GM04504 (cell line): ENCODE measurements around the gene FRMD5.
"Not testable (repeated sequence)": the region's sequence is repeated elsewhere in the genome, so short reads cannot be mapped to it uniquely, and the experiment has no call there.

ENCODE experiments used
- DNase-seq: peaks from one replicate; pipeline ENCODE4 v3.0.0-alpha.2; 2012; ENCODE audit warnings: low read depth

FRMD5 gene

GRCh38 chr15:43887901-43888300, 307.2 kb downstream of the FRMD5 start:
- DNase-seq, result no peak

DNA sequence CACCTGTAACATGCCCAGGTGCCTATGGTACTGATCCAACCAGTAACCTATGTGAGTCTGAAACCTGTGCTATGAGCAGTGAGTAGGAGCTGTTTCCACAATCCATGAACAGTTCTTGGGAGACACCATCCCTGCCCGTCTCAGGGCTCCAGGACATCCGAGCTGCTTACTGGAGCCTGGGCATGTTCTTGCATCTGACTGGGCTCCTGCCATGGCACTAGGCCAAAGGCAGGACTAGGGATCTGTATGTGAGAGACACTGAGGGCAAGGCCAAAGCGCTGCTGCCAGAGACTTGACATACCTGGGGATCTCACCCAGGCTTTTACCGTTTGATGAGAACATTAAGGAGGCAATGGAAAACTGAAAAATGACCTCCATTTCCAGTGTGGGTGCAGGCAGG, 308.5 kb downstream of the FRMD5 start:
- DNase-seq, result no peak

GRCh38 chr15:43883571-43883970, 311.5 kb downstream of the FRMD5 start:
- no peak for DNase-seq

DNA sequence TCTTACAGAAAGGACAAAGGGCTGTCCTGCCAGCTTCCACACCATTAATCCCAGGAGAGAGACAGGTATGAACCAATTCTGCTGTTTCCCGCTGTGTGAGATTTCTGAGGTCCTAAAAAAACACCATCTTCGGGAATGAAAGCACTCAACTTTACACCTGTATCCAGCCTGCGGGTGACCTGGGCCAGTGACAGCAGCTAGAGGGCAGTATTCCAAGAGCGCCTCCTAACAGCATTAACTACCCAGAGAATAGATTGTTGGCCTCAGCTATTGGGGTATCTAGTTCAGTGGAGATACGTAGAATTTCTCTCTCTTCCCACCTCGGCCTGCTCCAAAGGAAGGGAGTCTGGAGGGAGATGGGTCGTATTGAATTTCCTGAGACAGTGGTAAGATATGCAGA, 313.1 kb downstream of the FRMD5 start:
- DNase-seq, result no peak

GRCh38 chr15:43881245-43881644, 313.8 kb downstream of the FRMD5 start:
- no peak for DNase-seq

DNA sequence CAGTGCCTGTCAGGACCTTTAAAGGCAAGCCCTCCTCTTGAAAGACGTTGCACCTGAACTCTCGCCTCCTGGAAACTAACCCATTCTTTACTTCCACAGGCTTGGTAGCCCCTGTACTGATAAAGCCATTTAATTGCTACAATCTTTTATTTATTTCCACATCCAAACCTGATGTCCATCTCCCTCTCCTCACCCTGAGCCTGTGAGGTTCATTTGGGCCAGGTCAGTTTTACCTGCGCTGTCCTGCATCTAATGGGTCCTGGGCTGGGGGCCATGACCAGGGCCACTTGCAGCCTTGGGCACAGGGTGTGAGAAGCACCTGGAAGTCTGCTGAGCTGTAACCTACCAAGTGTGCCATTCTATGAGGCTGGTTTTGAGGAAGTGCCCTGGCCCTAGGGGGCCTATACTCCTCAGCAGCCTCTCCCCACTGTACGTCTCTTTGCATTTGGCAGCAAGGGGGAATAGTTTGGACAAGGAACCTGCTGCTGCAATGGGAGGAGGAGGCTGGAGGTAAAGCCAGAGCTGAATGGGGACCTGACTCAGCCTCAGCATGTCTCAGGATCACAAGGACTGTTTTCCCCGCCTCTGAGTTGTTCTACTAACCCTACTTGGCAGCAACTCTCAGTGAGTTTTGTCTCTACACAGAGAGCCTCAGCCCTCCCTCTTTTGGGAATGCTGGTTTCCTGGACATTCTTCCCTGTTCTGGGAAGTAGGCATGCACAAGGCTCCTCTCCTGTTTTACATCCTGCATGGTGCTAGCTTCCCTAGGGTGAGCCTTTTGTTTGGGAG, 314.5 kb downstream of the FRMD5 start:
- DNase-seq, result no peak

- no peak for DNase-seq
These were observed 315.4 kb downstream of the FRMD5 start for GRCh38 chr15:43879386-43880355.

DNA sequence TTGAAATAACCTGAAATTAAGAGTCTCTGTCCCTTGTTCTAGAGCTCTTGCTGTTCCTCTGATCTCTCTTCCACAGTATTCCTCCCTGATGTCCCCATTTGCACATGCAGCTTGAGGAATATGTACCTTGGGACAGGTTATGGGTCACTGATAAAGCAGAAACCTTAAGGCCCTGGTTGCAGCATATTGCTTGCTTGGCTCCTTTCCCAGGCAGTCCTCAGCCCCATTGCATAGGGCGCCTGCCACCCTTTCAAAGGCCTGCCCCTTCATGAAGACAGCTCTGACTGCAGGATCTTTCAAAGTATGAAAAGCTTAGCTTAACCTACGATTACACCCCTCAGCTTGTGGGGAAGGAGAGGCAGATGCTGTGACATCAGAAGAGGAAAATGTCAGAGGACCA, 316.6 kb downstream of the FRMD5 start:
- no peak for DNase-seq

GRCh38 chr15:43877371-43877770, 317.7 kb downstream of the FRMD5 start:
- DNase-seq, result no peak

DNA sequence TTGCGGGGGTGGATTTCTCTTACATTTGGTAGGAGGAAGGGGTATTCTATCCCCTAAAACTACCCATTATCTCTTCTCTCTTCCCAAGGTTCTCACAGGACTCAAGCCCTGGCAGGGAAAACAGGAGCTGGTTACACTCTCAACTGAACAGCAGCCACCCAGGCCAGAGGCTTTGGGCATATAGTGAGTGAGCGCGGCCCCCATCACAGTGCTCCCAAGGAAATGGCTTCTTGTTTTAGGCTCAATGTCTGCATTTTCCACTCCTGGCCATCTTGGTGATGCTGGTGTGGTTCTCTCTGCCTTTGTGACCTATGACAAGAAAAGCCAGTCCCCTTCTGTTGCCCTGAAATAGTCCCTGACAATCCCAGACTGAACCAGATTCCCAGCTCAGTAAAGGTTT, 318.2 kb downstream of the FRMD5 start:
- no peak for DNase-seq

DNA sequence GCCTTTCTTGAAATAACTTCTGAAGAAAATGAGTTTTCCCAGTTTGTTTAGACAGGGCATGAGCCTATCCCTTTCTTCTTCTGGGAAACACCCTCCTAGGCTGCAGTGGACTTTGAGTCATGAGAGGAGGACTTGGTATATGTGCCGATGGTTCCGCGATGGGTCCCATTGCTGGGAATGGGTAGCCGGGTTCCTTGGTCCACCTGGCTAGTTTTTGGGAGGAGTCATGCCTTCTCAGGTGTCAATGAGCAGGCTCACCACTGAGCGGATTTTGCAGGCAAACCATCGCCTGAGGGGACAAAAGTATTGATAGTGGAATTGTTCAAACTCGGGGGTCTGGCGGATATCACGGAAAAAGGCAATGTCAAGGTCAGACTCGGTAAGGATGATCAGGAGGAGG, 321.4 kb downstream of the FRMD5 start:
- DNase-seq, result no peak

DNA sequence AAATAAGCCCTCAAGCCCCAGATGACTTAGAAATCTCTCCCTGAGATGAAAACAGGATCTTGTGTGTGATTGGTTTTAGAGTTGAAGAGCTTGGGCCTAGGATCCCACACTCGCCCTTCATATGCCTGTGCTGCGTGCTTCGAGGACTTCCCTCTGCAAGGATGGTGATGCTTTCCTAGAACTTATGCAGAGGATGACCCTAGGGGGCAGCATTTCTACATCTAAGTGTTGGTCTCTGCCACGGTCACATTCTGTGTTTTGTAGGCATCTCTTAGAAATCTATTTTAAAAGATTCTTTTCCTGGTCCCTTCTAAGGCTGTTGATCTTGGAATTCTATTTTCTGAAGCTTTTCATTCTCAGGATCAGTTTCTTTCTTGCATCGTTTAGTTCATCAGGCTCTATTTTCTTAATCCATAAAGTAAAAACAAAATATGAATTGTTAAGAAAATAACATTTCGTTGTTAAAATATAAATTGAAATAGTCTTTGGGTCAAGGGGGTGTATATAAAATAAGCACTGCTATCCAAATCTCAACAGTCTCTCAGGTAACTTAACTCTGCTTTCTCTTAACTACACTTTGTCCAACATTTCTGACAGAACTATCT, 322.6 kb downstream of the FRMD5 start:
- peak; percentile 46 for DNase-seq

- no peak for DNase-seq
These were observed 323.2 kb downstream of the FRMD5 start for GRCh38 chr15:43871835-43872234.

- no peak for DNase-seq
These were observed 326.7 kb downstream of the FRMD5 start for GRCh38 chr15:43868406-43868805.

- no peak for DNase-seq
These were observed 328.0 kb downstream of the FRMD5 start for GRCh38 chr15:43867096-43867495.

DNA sequence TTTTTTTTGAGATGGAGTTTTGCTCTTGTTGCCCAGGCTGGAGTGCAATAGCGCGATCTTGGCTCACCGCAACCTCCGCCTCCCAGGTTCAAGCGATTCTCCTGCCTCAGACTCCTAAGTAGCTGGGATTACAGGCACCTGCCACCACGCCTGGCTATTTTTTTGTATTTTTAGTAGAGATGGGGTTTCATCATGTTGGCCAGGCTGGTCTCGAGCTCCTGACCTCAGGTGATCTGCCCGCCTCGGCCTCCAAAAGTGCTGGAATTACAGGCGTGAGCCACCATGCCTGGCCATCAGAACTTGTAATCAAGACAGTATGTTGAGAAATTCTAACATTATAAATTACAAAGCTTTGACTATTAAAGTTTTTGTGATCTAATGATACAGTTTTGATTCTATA, 328.4 kb downstream of the FRMD5 start:
- not testable (repeated sequence) for DNase-seq

- no peak for DNase-seq
These were observed 335.5 kb downstream of the FRMD5 start for GRCh38 chr15:43859546-43859945.

GRCh38 chr15:43854801-43855200, 340.3 kb downstream of the FRMD5 start:
- no peak for DNase-seq

DNA sequence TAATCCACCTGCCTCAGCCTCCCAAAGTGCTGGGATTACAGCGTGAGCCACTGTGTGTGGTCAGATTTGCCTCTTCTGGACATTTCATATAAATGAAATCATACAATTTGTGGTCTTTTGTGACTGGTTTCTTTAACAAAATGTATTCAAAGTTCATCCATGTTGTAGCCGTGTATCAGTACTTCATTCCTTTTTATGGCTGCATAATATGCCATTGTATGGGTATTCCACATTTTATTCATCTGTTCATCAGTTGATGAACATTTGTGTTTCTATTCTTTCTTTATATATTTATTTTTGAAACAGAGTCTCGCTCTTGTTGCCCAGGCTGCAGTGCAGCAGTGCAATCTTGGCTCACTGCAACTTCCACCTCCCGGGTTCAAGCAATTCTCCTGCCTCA, 342.5 kb downstream of the FRMD5 start:
- DNase-seq, result no peak

DNA sequence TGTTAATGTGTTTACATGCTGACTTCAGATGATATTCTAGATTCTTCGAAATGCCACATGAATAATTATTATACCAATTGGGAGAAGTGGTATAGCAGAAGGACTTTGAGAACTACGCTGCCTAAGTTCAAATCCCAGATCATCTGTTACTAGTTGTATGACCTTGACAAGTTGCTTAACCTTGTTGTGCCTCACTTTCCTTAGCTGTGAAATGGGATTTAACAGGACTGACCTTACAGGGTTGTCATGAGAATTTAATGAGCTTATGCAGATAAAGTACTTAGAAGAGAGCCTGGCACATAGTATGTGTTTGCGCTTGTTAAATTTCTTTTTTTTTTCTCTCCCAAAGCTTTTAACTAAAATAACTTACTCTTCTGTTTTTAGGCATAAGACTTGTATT, 343.8 kb downstream of the FRMD5 start:
- DNase-seq, result no peak

- DNase-seq, result no peak
These were observed 349.6 kb downstream of the FRMD5 start for GRCh38 chr15:43845421-43845820.

GRCh38 chr15:43832485-43832884, 362.6 kb downstream of the FRMD5 start:
- not testable (repeated sequence) for DNase-seq
